Measurements from ENCODE around the gene MBD3.

GRCh38 chr19:1584500-1585242 lies 8.0 kb downstream of the MBD3 start:
- TF ChIP-seq, protein P1, sequence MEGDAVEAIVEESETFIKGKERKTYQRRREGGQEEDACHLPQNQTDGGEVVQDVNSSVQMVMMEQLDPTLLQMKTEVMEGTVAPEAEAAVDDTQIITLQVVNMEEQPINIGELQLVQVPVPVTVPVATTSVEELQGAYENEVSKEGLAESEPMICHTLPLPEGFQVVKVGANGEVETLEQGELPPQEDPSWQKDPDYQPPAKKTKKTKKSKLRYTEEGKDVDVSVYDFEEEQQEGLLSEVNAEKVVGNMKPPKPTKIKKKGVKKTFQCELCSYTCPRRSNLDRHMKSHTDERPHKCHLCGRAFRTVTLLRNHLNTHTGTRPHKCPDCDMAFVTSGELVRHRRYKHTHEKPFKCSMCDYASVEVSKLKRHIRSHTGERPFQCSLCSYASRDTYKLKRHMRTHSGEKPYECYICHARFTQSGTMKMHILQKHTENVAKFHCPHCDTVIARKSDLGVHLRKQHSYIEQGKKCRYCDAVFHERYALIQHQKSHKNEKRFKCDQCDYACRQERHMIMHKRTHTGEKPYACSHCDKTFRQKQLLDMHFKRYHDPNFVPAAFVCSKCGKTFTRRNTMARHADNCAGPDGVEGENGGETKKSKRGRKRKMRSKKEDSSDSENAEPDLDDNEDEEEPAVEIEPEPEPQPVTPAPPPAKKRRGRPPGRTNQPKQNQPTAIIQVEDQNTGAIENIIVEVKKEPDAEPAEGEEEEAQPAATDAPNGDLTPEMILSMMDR (IDR thresholded peaks at IDR 0.05 in 8 of 11, conservative IDR thresholded peaks at IDR 0.05 in 3 of 11): no peak
- TF ChIP-seq POLR2A (IDR thresholded peaks at IDR 0.05) (no peak), POLR2AphosphoS5 (IDR thresholded peaks at IDR 0.05) (peak in 2 of 3 donors; percentile 40 to 41)

Measured in spleen (tissue), 7 donors.